Superior temporal gyrus (tissue), 1 donor: ENCODE measurements around the gene CFAP299.

Experiments
- DNase-seq: peaks from one replicate; pipeline ENCODE4 v3.0.0-alpha.2; 2016; ENCODE audit errors: extremely low spot score

The CFAP299 gene

GRCh38 chr4:80447493-80447892 lies 112.0 kb downstream of the CFAP299 start:
- DNase-seq: no peak

- no peak for DNase-seq
These were observed 112.5 kb downstream of the CFAP299 start for GRCh38 chr4:80448056-80448455.

DNA sequence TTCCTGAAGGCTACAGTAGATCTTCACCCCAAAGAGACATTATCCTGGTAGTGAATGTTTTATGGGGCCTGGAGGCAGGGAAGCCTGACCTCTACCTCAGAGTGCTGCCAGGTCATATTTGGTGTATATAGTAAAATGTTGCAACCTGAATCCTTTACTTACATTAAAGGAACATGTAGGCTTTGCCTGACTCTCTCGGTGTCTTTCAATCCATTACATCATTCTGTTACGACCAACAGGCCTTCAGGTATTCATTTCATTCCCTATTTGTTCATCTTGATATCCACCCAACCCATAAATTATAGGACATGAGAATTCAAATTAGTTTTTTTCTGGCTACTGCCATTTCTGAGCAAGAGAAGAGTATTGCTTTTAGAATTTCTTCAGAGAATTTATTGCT lies 116.5 kb downstream of the CFAP299 start:
- DNase-seq: no peak

DNA sequence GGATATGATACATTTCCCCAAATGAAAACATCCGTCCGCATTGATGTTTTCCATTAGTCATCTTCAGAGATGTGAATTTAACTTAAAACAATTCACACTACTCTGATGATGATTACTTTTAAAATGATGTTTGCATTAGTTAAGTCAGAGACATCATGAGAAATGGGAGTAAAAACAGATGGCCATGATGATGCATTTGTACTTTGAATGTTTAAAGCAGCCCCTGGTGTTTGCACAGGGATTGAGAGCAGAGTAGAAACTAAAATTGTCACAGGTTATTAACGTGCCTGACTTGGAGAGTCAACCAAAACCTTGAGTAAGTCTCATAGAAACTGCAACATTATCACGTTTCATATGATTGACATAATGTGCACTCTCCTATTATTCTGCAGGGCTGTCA lies 117.2 kb downstream of the CFAP299 start:
- DNase-seq: no peak

DNA sequence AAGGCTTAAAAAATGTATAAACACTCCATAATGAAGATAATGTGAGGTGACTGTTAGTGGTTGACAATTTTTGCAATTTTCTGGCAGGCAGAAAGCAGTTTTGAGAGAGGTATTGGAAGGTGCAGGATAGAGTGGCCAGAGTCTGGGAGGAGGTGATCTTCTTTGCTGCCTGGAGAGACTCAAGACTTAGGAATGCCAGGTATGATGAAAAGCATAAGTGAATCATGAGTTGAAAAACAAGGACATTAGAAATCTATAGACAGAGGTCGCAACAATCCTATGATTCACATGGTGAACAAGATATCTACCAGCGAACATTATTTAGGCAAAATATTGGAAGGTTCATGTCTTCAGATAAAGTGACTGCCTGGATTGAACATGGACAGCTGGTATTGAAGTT lies 118.5 kb downstream of the CFAP299 start:
- no peak for DNase-seq

DNA sequence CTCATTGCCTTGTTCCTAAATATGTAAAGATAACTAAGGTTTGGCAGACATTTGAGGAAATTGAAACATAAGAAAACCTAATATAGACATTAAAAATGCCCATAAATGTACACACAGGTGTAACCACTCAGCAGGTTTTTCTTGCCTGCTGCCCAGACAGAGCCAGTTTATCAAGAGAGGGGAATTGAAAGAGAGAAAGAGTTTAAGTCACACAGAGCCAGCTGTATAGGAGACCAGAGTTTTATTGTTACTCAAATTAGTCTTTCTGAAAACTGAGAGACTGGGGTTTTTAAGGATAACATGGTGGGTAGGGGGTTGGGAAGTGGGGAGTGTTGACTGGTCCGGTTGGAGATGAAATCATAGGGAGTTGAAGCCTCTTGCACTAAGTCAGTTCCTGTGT lies 119.0 kb downstream of the CFAP299 start:
- DNase-seq: no peak

GRCh38 chr4:80459918-80460473 lies 124.5 kb downstream of the CFAP299 start:
- no peak for DNase-seq

DNA sequence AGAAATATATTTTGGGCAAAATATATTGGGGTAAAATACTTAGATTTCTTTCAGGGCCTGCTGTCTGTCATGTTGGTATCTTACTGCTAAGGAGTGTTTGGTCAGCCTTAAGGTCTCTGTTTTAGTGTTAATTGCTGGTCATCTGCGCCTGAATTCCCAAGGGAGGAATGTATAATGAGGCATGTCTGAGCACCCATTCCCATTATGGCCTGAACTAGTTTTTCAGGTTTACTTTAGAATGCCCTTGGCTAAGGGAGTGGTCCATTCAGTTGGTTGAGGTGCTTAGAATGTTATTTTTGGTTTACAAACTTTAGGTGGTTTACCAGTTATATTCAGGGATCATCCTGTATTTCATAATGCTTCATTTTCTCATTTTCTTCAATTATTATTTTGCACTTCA lies 125.9 kb downstream of the CFAP299 start:
- no peak for DNase-seq

- no peak for DNase-seq
These were observed 127.1 kb downstream of the CFAP299 start for GRCh38 chr4:80462621-80463091.

DNA sequence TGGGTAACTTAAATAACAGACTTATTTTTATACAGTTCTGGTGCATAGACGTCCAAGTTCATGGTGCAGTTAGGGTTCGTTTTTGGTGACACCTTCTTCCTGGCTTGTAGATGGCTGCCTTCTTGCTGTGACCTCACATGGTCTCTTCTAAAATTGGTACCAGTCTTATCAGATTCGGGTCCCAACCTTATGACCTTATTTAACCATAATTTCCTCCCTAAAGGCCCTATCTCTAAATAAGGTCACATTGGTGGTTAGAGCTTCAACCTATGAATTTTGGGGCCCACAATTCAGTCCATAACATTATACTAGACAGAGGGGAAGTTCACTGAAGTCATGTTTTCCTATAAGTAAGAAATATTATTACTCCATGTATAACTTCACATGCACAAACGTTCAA lies 128.0 kb downstream of the CFAP299 start:
- DNase-seq: no peak

DNA sequence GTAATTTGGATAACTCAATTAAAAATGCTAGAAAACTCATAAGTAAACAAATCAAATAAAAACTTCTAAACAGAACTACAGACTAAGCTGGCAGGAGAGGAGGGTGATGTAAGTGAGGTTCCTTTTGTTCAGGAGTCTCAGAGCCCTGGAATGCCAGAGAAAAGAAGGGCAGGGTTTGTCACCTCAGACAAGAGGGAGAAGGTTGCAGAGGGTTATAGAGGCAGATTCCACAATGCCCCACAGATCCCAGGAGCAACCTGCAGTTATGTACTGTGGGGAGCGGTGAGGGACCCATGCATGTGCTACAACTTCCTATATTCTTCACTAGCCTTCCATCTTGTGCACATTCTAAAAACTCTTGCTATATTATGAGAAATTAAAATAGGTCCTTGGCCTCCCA lies 129.7 kb downstream of the CFAP299 start:
- DNase-seq: no peak

GRCh38 chr4:80465736-80466135 lies 130.2 kb downstream of the CFAP299 start:
- no peak for DNase-seq

GRCh38 chr4:80466618-80467017 lies 131.1 kb downstream of the CFAP299 start:
- no peak for DNase-seq

- no peak for DNase-seq
These were observed 136.2 kb downstream of the CFAP299 start for GRCh38 chr4:80471756-80472155.

DNA sequence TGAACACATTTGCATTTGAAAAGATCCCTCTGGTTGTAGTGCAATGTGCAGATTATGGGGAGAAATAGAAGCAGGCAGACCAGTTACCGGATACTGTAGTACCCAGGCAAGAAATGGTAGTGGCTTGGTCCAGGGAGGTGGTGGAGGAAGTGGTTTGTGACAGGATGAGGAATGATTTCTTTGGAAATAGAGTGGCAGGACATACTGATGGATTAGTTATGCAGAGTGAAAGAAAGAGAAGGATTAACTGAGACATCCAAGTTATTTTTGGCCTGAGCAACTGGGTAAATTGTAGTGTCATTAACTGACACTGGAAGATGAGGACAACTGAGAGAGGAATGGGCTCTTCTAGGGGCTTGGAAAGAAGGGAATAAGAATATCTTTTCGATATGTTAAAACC lies 139.7 kb downstream of the CFAP299 start:
- no peak for DNase-seq

- no peak for DNase-seq
These were observed 140.3 kb downstream of the CFAP299 start for GRCh38 chr4:80475798-80476197.

GRCh38 chr4:80484712-80485111 lies 149.2 kb downstream of the CFAP299 start:
- DNase-seq: no peak

- no peak for DNase-seq
These were observed 151.1 kb downstream of the CFAP299 start for GRCh38 chr4:80486603-80487002.

DNA sequence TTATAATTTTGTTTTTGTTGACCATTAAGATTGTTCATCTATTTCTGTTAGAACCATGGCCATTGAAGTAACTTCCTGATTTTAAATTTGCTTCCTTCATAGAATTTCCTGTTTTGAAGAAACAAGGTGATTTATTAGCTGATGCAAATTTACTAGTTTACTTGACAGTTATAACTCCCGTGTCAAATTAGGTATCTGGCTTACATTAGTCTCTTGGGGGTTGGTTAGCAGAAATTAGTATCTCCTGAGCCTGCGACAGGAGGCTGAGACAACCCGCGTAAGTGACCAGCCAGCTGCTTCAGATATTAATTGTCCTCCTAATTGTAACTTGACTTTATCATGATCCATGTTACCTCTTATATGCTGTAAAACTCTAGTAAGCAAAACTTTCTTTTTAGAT lies 154.3 kb downstream of the CFAP299 start:
- no peak for DNase-seq

DNA sequence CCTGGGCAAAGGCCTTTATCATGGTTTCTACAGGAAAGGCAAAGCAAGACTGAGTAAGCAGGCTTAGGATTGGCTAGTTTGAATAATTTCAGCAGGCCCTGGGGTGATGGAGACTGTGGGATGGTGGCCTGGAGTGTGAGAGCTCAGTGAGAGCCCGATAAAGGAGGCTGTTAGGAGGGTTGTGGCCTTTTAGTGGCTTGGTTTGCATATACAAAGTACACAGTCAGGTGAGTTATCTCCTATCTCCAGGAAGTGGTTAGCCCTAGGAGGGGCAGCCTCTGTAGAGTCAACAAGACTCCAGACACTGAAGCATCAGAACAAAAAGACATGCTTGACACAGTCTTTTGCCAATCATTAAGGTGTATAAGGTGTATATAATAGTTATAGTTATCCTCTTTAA lies 157.2 kb downstream of the CFAP299 start:
- DNase-seq: no peak

GRCh38 chr4:80495865-80496264 lies 160.3 kb downstream of the CFAP299 start:
- no peak for DNase-seq

GRCh38 chr4:80498725-80499124 lies 163.2 kb downstream of the CFAP299 start:
- no peak for DNase-seq

DNA sequence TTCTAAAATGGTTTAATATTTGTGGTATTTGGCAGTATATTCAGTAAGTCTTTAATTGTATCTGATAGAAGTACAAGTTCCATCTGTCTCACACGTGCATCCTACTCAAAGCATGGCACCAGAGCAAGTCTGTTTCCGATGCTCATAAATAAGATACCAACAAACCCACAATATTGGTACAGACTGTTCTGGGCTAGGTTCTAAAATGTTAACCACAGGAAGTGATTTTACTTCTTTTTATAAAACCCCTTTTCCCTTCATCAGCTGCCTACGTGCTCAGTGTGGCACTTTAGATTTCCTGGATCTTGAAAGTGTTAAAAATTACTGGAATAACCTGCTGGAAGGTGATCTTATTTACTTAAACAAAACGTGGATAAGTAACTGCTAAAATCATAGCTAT lies 165.1 kb downstream of the CFAP299 start:
- no peak for DNase-seq

DNA sequence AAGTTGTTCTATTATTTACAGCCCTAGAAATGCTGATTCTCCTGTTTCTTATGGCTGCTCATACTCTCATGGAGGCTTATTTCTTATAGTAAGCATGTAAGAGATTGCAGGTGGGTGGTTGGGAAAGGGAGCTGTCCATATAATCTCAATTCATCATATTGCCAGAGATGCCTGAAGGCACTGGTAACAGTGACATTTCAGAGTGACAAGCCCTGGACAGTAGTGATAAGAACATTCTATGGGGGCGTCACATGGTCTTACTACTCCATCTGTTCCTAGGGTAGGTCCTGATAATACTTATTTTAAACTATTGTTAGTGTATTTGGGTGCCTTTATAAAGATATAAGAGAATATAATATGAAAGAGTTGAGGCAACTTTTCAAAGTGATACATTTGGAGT lies 171.5 kb downstream of the CFAP299 start:
- DNase-seq: no peak
